Uterine smooth muscle cell (primary cell): ENCODE data around the gene MAGEA6. TPM values are rescaled to one million over a fixed set of nuclear protein-coding genes. Genes with fewer than 3 reads are reported as not detected.

Experiments used
- total RNA-seq: library from RNA; depleted of rRNA; stranded (reverse); fragments of >200 nt; gene quantifications from 2 replicates; pipeline ENCODE4 v1.2.3, GENCODE V29; 2014

Gene MAGEA6
- not detected in 2 replicates for total RNA-seq

GRCh38 chrX:152769549-152770289 lies at the start of gene MAGEA6:
Gene MAGEA6, minus strand, starts transcription at chrX:152769689. Its CDS starts 2,039 bp downstream, at chrX:152767650.

GRCh38 chrX:152758918-152759317 lies 10.6 kb downstream of the MAGEA6 start, which contains the start of gene CSAG3:
Gene CSAG3, plus strand, starts transcription at chrX:152759218.

GRCh38 chrX:152753686-152754650 lies 15.5 kb downstream of the MAGEA6 start, which contains the start of gene MAGEA2:
Gene MAGEA2, minus strand, starts transcription at chrX:152753842. Its CDS starts 2,479 bp downstream, at chrX:152751363.

GRCh38 chrX:152733261-152733975 lies 36.1 kb downstream of the MAGEA6 start, which contains the start of the genes CSAG1 and MAGEA12:
Gene CSAG1, minus strand, starts transcription at chrX:152733721. Its CDS starts 1,261 bp downstream, at chrX:152732460.
Gene MAGEA12, plus strand, starts transcription at chrX:152733757. Its CDS starts 2,405 bp downstream, at chrX:152736162.

Other genes starting within 250 kb of the MAGEA6 start
- gene GABRQ, start 131.8 kb downstream of the MAGEA6 start, total RNA-seq, result 0.87 and 2.5 TPM in 2 replicates
- not detected in 2 replicates for gene MAGEA3, start 70.9 kb downstream of the MAGEA6 start, total RNA-seq
- gene CSAG2, start 60.4 kb downstream of the MAGEA6 start, total RNA-seq, result not detected in 2 replicates
- gene MAGEA2B, start 55.1 kb downstream of the MAGEA6 start, total RNA-seq, result not detected in 2 replicates
- not detected in 2 replicates for gene CSAG1, start 36.0 kb downstream of the MAGEA6 start, total RNA-seq
- gene MAGEA12, start 35.9 kb downstream of the MAGEA6 start, total RNA-seq, result not detected in 2 replicates
- gene MAGEA2, start 15.8 kb downstream of the MAGEA6 start, total RNA-seq, result not detected in 2 replicates
- gene CSAG3, start 10.5 kb downstream of the MAGEA6 start, total RNA-seq, result not detected in 2 replicates
- gene CETN2, start 61.1 kb upstream of the MAGEA6 start, total RNA-seq, result 39.2 and 56.4 TPM in 2 replicates
- gene NSDHL, start 61.4 kb upstream of the MAGEA6 start, total RNA-seq, result 45.5 and 45.8 TPM in 2 replicates
- gene ZNF185, start 128.4 kb upstream of the MAGEA6 start, total RNA-seq, result 4.3 and 4.5 TPM in 2 replicates
- gene PNMA5, start 224.4 kb upstream of the MAGEA6 start, total RNA-seq, result not detected in 2 replicates